NCI-H1930 (cell line): Measurements from ENCODE around the gene ENTPD8.
"Not testable (repeated sequence)": the region's sequence is repeated elsewhere in the genome, so short reads cannot be mapped to it uniquely, and the experiment has no call there.

Source experiments
- DNase-seq, 2 experiments: peaks; one replicate each; lab custom pipeline; 2025; lab: John Stamatoyannopoulos, UW

Gene ENTPD8

DNA sequence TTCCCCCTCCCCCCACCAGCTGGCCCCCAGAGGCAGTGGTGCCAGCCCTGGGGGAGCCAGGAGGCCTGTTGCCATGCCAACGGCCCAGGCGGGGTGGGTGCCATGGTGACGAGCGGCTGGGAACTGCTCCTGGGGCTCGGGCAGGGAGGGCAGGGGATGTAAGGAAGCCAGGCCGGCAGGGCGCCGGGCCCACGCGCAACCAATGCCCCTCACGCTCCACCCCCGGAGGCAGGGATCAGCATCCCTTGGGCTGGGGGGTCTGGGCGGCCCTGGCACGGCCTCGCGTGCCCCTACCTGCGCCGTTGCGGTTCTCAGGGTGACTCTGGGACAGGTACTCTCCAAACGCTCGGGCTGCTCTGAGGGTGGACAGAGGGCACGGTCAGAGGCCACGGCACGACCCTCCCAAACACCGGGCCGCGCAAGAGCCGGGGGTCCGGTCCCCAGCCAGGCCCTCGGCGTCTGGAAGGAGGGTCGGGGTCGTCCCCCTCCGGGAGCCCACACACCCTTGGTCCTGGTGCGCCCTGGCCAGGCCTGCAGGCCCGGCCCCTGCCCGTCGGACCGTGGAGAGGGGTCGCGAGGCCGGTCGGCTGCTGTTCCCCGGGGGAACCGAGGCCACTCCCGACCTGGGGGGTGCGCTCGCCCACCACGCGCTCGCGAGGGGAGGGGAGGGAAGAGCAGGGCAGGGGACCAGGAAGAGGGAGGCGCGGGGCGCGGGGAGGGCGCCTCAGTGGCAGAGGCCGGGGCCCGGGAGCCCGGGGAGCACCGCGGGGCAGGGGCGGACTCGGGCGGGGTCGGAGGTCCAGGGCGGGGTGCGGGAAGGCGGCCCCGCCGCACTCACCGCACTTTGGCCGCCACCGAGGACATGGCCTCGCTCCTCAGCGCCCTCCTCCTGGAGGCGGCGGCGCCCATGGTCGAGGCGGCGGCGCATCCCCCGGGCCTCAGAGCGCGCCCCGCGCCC is 17.3 kb upstream of the ENTPD8 start:
- peak in 1 of 2 experiments; percentile 52 for DNase-seq

DNA sequence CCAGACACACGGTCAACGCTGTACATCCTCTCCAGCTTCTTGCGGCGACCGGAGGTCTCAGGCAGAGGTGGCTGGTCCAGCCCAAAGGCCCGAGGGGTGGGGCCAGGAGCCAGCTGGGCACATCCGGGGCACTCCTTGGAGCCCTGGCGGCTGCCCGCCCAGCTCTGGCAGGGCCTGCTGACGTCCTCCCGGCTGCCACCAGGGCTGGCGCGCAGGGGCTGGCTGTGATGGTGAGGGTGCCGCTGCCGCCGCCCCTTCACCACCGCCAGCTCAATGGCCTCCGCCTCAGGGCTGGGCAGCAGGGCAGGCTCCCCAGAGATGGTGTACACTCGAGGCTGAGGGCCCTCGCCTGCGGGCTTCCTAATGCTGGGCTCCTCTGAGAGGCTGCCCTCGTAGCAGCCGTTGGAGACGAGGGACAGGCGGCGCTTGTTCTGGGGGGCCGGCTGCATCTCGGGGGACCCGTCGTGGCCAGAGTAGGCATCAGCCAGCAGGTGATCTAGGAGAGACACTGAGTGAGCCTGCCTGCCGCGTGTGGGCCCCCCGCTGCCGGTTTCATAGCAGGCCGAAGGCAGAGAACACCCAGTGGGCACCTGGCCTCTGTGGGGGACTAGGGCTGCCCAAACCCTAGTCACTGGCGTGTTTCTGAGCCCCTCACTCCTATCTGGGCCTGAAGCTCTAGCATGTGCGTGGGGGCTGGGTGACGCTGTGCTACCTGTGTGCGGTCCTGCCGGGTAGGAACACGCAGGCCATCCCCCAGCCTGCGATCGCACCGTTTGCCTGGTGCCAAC is 16.4 kb upstream of the ENTPD8 start:
- no peak for DNase-seq

GRCh38 chr9:137456864-137457405 is 15.8 kb upstream of the ENTPD8 start:
- DNase-seq: no peak

- no peak for DNase-seq
Measured at GRCh38 chr9:137456061-137456863, 15.1 kb upstream of the ENTPD8 start.

GRCh38 chr9:137455359-137455991 is 14.3 kb upstream of the ENTPD8 start:
- no peak for DNase-seq

DNA sequence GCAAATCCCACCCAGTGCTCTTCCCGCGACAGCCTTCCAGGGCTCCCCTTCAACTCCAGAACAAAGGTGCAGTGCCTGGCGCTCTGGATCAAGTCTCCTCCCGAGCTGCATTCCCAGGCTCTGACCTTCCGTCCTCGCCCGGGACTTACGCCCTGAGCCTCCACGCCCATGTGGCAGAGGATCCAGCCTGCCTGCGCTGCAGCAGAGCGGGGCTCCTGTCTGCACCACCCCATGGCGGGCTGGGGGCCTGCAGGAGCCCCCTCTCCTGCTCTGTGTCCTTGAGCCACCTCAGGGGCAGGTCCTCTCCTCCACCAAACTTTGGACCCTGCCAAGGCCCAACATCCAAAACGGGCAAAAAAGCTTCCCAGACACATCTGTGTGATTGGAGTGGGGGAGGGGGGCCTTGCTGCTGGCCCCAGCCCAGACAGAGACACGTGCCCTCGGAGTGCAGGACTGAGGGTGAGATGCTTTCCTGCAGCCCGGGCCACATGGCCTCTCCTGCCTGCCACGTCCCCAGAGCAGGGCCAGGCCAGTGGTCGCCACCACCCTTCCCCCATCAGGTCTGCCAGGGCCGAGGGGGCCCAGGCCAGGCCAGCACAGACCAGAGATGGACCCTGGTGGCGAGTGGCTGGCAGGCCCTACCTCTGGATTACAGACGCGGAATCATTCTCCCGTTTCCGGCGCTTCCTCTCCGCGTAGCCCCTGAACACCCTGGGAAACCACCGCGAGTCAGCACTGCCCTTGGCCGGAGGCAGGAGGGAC is 13.6 kb upstream of the ENTPD8 start:
- DNase-seq: no peak

GRCh38 chr9:137454145-137454596 is 13.0 kb upstream of the ENTPD8 start:
- no peak for DNase-seq

GRCh38 chr9:137453643-137454081 is 12.5 kb upstream of the ENTPD8 start:
- peak in 1 of 2 experiments; percentile 21 for DNase-seq

DNA sequence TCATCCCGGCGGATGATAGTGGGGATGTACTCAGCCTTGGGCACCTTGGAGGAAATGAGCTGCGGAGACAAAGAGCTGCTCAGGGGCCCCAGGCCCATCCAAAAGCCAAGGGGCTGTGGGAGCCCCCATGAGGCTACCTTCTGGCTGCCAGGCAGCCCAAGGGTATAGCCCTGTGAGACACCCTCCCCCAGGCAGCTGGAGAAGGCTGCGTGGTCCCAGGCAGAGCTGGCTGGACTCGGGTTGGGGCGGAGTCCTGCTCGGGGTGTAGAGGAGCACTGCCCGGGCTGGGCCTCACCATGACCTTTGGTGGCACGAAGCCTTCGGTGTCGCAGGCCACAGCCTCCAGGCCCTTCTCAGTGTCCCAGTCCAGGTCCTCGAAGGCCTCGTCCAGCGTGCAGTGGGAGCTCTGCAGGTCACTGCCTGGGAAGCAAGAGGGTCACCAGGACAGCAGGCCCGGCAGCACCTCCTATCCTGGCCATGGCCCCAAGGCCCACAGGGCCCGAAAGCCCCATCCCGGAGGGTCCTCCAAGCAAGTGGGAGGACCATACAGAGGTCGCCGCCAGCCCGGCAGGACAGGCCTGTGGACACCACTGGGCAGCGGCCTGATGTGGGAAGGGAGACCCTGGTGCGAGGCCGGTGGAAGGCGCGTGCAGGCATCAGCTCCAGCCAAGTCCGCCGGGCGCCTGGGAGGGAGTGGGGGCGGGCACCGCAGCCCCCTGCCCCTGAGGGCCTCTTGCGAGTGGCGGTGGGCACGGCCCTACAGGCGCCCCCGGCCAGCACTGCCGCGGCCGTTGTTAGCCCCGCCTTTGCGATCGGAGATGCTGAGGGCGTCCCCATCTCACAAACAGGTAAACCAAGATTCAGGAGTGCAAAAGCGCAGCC is 11.8 kb upstream of the ENTPD8 start:
- DNase-seq: no peak

DNA sequence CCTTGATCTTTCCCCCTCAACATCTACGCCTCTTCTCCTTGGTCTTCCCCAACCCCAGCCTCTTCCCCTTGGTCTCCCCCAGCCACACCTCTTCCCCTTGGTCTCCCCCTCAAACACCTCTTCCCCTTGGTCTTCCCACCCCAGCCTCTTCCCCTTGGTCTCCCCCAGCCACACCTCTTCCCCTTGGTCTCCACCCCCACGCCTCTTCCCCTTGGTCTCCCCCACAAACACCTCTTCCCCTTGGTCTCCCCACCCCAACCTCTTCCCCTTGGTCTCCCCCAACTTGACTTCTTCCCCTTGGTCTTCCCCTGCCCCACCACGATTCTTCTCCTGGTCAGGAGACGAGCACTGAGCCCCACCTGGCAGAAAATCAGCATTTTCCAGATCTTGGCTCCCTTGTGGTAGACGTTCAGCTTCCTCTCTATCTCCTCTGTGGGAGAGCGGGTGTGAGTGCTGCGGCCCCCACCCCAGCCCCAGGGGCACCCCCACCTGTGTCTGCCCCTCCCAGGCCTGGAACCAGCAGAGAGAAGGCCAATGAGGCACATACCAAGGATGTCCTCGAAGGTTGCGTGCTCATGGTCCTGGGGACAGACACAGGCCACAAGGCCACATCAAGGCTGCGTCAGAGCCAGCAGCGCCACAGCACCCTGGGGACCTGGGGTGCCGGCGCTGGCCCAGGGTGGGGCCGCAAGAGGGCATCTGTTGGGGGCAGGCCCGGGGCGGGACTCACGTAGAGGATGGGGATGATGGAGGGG is 11.0 kb upstream of the ENTPD8 start:
- DNase-seq: no peak

DNA sequence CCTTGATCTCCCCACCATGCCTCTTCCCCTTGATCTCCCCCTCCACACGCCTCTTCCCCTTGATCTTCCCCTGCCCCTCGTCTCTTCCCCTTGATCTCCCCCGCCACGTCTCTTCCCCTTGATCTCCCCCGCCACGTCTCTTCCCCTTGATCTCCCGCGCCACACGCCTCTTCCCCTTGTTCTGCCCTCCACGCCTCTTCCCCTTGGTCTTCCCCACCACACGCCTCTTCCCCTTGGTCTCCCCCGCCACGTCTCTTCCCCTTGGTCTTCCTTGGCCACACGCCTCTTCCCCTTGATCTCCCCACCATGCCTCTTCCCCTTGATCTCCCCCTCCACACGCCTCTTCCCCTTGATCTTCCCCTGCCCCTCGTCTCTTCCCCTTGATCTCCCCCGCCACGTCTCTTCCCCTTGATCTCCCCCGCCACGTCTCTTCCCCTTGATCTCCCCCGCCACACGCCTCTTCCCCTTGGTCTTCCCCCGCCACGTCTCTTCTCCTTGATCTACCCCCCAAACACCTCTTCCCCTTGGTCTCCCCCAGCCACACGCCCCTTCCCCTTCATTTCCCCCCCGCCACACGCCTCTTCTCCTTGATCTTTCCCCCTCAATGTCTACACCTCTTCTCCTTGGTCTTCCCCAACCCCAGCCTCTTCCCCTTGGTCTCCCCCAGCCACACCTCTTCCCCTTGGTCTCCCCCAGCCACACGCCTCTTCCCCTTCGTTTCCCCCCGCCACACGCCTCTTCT is 10.3 kb upstream of the ENTPD8 start:
- DNase-seq: not testable (repeated sequence)

DNA sequence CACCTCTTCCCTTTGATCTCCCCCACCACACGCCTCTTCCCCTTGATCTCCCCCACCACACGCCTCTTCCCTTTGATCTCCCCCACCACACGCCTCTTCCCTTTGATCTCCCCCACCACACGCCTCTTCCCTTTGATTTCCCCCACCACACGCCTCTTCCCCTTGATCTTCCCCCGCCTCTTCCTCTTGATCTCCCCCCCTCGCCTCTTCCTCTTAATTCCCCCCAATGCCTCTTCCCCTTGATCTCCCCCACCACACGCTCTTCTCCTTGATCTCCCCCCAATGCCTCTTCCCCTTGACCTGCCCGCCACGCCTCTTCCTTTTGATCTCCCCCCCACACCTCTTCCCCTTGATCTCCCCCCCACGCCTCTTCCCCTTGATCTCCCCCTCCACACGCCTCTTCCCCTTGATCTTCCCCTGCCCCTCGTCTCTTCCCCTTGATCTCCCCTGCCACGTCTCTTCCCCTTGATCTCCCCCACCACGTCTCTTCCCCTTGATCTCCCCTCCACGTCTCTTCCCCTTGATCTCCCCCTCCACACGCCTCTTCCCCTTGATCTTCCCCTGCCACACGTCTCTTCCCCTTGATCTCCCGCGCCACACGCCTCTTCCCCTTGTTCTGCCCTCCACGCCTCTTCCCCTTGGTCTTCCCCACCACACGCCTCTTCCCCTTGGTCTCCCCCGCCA is 9.5 kb upstream of the ENTPD8 start:
- not testable (repeated sequence) for DNase-seq

- no peak for DNase-seq
Measured at GRCh38 chr9:137449931-137450538, 8.9 kb upstream of the ENTPD8 start.

GRCh38 chr9:137449081-137449844 is 8.1 kb upstream of the ENTPD8 start:
- no peak for DNase-seq

DNA sequence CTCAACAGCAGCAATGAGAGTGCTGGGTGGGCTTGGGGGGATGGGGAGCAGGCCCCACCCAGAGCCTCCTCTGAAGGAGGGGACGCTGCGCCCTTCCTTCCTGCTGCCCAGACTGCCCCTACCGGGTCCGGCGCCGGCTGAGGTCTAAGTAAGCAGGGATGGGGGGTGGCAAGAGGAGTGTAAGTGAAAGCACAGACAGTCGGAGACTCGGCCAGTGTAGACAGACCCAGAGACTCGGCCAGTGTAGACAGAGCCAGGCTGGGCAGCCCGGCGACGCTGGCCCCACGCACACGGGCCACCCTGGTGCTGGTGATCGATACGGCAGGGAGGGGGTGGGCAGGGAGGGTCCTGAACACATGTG is 7.4 kb upstream of the ENTPD8 start:
- no peak for DNase-seq
